HG02885 (cell line): ENCODE results near the gene PHKA1.
"Not testable (repeated sequence)": the region's sequence is repeated elsewhere in the genome, so short reads cannot be mapped to it uniquely, and the experiment has no call there.

Experiments used
- ATAC-seq: cut with Tn5 transposase; IDR thresholded peaks from one replicate; pipeline ENCODE4 v1.9.1; 2021; ENCODE audit warnings: mild to moderate bottlenecking; ENCODE audit not compliant: unreplicated experiment, poor library complexity

The PHKA1 gene

DNA sequence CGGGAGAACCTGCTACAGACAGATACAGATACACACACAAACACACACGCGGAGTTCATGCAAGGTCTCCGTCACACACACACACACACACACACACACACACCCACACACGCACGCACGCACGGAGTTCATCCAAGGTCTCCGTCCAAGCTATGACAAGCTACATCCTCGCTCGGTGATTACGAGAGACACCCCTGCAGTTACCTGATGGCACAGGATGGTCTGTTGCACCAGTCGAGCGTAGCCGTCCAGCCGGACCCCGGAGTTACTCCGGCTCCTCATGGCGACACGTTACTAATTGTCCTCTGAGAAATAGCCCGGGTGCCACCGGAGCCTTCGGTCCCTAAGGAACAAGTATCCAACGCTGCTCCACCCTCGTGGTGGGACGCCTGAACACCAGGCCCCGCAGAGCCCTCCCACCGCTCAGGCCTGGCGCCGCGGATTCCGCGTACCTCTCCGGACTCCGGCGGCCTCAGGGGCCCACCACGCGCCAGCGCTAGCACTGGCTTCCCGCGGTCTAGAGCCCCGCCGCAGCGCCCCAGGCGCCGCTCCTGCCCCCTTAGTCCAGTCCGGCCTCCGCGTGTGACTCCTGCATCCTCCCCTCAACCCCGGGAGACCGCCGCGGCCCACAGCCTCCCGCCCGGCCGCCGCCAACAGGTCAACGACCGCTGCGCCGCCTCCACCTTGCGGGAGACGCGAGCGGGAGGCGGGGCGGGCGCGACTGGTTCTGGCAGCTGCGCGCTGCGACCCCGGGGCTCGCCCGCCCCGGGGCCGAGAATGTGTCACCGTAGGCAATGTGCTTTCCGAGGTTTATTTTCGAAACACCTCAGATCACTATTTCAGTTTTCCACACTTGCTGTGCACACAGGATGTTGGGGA is at the start of gene PHKA1:
PHKA1 (minus strand) TSS at position 708 of the 879 bp plus-strand sequence; CDS start at position 282, 426 bp downstream.
- not testable (repeated sequence) for ATAC-seq

DNA sequence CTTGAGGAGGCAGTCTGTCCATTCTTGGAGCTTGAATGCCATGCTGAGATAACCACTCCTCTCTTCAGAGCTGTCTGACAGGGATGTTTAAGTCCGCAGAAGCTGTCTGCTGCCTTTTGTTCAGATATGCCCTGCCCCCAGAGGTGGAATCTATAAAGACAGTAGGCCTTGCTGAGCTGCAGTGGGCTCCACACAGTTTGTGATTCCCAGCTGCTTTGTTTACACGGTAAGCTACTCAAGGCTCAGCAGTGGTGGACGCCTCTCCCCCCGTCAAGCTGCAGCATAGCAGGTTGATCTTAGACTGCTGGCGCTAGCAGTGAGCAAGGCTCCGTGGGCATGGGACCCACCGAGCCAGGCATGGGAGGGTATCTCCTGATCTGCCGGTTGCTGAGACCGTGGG is 46.3 kb upstream of the PHKA1 start:
- not testable (repeated sequence) for ATAC-seq

- ATAC-seq = not testable (repeated sequence)
Measured at GRCh38 chrX:72748545-72748944, 34.4 kb upstream of the PHKA1 start.

- ATAC-seq = not testable (repeated sequence)
Measured at GRCh38 chrX:72745546-72745945, 31.4 kb upstream of the PHKA1 start.

- no peak for ATAC-seq
Measured at GRCh38 chrX:72735561-72735960, 21.5 kb upstream of the PHKA1 start.

GRCh38 chrX:72733636-72734035 is 19.5 kb upstream of the PHKA1 start:
- ATAC-seq = not testable (repeated sequence)

DNA sequence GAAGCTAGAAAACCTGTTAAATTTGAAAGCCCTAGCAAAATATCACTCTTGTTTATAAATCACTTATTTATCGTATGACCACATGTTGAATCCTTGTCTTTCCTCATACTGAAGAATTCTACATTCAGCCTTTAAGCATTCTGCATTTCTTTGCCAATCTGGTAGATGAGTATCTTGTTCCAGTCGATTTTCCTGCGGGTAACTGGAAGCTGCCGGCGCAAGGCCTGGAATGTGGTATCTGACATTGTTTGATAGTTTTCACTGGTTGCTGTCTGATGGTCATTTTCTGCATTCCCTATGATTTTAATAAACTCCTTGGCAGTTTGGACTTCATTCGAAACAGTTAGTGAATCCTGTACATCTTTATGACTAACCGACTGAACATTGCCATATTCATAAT is 13.7 kb upstream of the PHKA1 start:
- no peak for ATAC-seq

DNA sequence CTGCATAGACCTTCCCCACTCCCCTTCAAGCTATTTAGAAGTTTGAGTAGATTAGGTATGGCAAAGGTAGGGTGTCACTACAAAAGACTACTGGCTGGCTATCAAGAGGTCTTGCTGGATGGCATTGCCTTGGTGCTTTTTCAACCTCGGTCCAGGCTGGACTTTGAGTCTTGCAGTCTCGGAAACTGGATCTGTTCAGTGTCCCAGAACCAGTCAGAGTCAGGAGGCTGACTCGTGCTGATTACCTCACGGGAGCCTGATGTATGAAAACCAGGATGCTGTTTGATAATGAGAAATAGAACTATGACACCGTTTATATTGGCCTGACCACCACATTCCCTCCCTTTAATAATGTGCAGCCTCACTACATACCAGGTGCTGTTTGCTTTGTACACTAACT is 2.7 kb upstream of the PHKA1 start:
- no peak for ATAC-seq

- ATAC-seq = no peak
Measured at GRCh38 chrX:72715546-72715945, 1.4 kb upstream of the PHKA1 start.

DNA sequence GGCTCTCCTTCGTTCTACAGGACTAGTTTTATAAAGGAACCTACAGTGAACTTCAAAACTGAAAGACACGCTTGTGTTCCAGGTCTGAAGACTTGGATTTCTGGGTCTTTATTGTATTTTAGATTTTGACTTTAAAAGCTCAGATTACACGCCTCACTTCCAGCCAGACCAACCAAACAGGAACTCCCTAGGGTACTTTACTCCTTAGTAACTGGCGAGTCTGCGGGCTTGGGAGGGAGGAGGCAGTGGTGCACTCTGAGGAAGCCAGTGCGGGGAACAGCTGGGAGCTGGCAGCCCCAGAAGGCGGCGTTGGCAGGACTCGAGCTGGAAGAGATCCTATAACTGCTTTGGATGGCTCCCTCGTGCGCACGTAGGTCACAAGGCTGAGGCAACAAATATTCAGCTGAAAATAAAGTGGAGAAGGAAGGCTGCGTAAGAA is 391 bp upstream of the PHKA1 start:
- no peak for ATAC-seq

- no peak for ATAC-seq
Measured at GRCh38 chrX:72713130-72713529, 976 bp downstream of the PHKA1 start.

DNA sequence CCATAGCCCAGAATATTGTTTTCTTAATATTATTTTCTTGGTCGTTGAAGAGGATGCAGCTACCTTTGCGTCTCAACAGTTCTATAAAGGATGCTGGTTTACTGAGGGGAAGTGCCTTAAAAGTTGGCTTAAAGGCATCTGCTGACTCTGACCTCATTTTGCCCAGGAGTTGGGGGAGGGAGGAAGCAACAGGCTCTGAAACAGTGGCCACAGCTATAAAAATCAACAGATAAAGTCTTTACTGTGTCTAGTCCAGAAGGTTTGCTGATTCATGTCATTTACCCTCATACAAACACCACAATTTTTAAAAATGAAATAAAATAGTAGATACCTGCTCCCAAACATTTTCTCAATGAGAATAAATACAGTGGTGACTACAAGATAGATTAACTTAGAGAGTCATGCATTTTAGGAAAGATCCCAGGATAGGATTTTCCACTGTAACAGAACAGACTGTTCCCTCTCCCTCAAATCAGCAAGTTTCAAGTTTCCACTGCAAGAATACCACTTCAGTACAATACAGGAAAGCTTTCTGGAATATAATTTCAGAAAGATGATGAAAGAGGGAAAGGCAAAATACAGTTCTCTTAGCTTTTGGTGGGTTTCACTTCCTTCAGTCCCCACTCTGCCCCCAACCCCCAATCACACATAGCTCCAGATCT is 1.9 kb downstream of the PHKA1 start:
- ATAC-seq = no peak

GRCh38 chrX:72705814-72706213 is 8.3 kb downstream of the PHKA1 start:
- ATAC-seq = no peak

DNA sequence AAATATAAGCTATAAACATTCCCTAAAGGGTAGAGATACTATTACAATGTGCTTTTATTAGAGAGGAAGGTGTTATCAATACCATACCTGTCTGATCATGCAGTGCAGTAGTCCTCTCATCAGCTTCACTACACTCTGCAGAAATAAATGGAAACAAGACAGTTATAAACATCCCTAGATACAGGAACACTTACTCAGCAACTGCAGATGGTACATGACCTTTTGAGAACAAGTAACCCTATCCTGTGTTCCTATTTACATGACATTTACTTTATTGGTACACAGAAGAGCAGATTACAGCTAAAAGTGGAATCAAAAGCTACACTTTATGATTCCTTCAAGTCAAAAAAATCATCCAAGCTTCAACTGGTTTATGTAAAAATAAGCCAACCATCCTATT is 9.0 kb downstream of the PHKA1 start:
- no peak for ATAC-seq

- no peak for ATAC-seq
Measured at GRCh38 chrX:72694170-72694569, 19.9 kb downstream of the PHKA1 start.

DNA sequence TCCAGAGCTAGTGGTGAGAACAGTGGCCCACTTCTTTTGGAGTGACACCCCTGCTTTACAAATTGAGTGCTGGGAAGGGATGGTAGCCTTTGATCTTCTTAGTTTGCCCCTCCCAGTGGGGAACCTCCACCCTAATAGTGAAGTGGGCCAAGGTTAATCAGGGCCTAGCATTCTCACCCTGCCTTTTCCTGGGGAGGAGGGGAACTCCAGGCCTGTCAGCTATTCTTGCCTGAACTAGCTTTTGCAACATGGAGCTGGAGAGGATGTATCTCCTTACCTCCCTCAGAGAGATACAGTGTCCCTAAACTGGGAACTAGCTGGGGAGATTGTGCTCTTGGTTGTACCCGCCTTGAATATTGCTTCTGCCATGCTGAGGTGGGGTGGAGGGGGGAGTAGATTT is 20.6 kb downstream of the PHKA1 start:
- ATAC-seq = no peak

DNA sequence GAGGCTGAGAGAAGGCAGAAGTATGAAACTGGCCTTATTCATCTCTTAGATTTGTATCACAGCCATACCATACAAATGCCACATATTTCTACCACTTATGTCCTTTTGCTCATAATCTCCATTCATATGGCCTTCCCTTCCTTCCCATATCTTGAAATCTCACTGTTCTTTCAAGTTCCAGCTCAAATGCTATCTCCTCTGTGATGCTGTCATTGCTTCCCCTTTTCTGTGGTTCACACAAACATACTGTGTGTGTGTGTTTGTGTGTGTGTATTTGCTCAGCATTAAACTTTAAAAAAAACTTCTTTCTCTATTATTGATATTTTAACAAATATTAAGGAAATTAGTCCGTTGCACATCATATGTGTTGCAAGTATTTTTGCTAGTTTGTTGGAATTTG is 26.7 kb downstream of the PHKA1 start:
- ATAC-seq = no peak

DNA sequence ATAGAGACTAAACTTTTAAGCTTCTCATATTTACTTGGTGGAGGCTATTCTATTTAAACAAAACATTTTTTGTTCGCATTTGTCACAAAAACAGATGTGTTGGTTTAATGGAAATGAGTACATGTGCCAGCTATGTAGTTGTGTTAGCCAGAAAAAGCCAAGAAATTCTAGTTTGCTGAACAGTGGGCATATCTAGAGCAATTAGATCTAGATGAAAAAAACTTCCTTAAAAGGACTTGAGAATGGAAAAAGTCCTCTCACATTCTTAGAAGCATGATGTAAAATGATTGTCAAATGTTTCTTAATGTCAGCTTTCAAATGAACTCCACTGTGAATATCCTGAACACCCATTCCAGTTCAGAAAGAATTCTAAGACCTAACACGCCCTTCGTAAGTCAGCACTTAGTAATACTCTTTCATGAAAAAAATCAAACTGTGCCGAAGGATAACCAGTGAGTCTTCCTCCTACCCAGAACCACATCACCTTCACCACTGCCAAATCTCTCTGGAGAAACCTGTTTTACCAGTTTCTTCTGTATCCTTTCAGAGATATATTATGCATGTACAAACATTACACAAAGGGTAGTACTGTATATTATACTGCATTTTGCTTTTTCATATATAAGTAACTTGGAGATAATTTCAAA is 28.2 kb downstream of the PHKA1 start:
- no peak for ATAC-seq

DNA sequence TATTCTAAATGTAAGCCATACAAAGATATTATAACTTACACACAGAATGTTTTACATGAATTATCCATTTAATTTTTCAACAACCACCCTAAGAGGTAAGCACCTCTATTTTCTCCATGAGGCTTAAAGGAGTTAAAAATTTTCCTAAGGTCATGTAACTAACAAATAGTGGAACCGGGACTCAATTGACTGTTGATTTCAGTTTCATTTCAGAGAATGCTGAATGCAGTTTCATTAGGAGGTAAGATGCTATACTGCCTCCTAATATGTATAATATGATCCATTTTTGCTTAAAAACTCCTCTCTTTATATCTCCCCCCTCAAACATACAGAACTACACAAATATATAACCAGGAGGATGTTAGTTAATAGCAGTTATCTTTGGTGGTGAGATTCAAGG is 29.1 kb downstream of the PHKA1 start:
- ATAC-seq = no peak

DNA sequence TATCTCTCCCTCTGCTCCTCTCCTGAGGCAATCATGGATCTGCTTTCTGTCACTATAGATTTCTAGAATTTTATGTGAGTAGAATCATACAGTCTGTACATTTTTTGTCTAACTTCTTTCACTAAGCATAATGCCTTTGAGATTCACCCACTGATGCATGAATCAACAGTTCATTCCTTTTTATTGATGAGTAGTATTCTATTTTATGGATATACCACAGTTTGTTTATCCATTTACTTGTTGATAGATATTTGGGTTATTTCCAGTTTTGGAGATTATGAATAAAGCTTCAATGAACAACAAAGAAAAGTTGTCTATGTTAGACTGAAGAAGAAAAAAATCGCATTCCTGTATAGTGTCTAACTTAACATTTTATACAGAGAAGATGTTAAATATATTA is 30.5 kb downstream of the PHKA1 start:
- no peak for ATAC-seq

- no peak for ATAC-seq
Measured at GRCh38 chrX:72676465-72676864, 37.6 kb downstream of the PHKA1 start.
